ENCODE measurements around the gene NOTCH1.

The NOTCH1 gene

DNA sequence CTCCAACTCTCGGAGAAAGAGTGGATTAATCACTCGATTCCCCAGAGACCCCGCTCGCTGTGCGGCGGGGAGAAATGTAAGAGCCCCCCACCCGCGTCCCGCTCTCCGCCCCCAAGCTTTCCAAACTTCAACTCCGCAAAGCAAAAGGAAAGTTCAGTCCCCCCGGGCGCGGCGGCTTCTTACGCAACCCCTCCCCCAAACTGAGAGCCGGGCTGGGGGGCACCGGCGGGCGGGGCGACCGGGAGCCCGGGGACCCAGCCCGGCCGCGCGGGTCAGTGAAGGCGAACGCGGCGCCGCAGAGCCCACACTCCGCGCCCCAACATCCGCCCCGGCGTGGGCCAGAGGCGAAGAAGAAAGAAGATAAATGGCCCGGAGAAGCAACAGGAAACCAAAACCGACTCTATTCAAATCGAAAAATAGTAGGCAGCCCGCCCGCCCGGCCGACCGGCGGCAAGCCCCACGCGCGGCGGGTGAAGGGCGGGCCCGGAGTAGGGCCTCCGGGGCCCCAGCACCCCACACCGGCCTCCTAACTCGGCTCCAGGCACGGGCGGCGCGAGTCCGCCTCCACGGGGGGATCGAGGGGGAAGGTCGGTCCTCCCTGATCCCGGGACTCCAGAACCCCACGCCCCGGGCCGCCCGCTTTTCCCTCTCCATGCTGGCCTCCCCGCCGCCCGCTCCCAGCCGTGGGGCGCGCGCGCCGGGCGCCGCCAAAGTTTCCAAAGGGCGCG is 720 bp downstream of the NOTCH1 start:
- DNase-seq (ENCODE audit: low spot score): no peak

DNA sequence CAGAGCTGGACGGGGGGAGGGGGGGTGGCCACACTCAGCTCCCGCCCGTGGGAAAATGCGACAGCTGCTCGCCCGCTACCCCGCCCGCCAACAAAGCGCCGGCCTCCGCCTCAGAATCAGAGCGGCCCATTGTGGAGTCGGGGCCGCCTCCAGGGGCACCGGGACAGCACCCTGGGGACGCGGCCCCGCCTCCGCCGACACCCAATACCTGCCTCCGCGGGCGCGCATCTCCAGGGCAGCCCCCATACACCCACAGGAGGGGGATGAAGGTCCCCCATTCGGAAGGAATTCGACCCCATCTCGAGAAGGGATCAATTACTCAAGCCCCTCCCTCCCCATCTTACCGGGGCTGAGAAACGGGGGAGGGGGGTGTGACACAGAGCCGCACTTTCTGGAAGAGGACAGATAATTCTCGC is 1.3 kb downstream of the NOTCH1 start:
- peak; percentile 94 for DNase-seq (ENCODE audit: low spot score)

DNA sequence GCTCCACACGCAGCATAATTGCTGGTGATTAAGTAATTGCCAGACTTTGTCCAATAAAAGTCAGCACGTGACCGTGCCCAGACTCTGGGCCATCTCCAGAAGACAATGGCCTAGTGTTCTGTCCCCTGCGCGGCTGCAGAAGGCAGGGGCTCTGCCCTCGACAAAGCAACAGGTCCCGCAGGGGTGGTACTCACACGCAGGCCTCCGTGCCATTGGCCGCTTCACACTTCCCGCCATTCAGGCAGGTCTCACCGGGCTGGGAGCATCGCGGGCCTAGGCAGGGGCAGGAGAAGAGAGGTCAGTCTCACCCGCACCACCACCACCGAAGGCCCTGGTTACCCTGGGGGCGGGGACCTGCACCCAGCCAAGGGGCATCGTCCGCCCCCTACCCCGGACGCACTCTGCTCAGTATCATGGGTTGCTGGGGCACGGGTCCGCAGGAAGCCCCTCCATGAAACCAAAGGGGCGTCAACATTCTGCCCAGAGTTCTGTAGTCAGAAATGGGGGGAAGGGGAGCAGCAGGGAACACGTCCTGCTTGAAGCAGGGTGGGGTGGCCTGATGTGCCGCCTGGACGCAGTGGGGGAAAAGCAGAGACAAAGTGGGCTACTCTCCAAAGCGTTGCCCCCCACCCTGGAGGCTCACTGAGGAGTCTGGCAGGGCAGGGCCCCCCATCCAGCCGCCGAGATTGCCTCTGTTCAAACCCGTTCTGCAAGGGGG is 1.9 kb downstream of the NOTCH1 start:
- peak; percentile 94 for DNase-seq (ENCODE audit: low spot score)

- DNase-seq (ENCODE audit: low spot score): no peak
Measured at GRCh38 chr9:136543280-136543679, 2.6 kb downstream of the NOTCH1 start.

- DNase-seq (ENCODE audit: low spot score): peak; percentile 77
Measured at GRCh38 chr9:136542241-136543040, 3.4 kb downstream of the NOTCH1 start.

- DNase-seq (ENCODE audit: low spot score): peak; percentile 71
Measured at GRCh38 chr9:136541709-136542108, 4.1 kb downstream of the NOTCH1 start.

GRCh38 chr9:136541179-136541578 is 4.7 kb downstream of the NOTCH1 start:
- DNase-seq (ENCODE audit: low spot score): no peak

- DNase-seq (ENCODE audit: low spot score): peak; percentile 84
Measured at GRCh38 chr9:136539427-136540421, 6.1 kb downstream of the NOTCH1 start.

- DNase-seq (ENCODE audit: low spot score): peak; percentile 61
Measured at GRCh38 chr9:136538599-136539426, 7.0 kb downstream of the NOTCH1 start.

- no peak for DNase-seq (ENCODE audit: low spot score)
Measured at GRCh38 chr9:136537896-136538598, 7.8 kb downstream of the NOTCH1 start.

GRCh38 chr9:136537411-136537810 is 8.4 kb downstream of the NOTCH1 start:
- no peak for DNase-seq (ENCODE audit: low spot score)

- no peak for DNase-seq (ENCODE audit: low spot score)
Measured at GRCh38 chr9:136536721-136537241, 9.1 kb downstream of the NOTCH1 start.

DNA sequence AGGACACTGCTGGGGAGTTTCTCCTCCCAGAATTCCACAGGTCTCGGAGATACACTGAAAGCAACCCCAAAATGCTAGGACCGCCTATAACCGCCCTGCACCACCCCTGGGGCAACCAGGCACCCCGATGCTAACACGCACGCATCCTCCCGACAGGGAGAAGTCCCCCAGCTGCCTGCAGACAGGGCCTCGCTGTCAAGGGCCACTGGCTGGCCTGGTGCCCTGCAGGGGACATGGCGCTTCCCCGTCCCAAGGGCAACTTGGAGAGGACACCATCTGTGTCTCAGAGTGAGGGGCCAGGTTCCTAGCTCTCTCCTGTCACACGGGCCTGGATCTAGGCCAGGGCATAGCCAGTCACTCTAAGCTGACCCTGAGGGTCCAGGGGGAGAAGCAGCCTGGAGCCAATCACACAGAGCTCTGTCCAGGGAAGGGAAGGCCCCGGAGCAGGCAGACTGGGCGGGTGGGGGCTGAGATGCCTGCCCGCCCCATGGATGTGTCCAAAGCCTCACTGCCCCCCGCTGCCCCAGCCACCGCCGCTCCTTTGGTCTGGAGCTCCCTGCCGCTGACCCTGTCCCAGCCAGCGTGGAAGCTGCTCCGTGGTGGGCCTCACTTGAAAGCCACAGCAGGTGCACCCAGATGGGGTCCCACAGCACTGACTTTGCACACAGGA is 9.7 kb downstream of the NOTCH1 start:
- no peak for DNase-seq (ENCODE audit: low spot score)

DNA sequence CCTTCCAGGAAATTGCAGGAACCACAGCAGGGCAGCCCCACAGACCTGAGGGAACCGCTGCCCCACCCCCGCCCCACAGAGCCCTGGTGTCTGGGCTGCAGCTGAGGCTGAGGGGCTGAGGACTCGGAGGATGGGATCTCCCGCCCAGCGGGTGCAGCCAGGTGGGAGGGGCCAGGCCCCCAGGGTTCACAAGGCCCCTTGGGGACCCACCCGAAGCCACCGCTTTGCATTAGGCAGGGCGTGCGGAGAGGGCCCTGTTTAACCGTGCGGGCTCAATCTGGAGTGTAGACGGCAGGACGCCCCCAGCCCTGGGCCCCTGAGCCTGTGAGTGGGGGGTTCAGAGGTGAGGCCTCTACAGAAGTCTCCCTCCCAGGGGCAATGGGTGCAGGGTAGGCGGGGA is 10.8 kb downstream of the NOTCH1 start:
- no peak for DNase-seq (ENCODE audit: low spot score)

GRCh38 chr9:136534366-136534765 is 11.5 kb downstream of the NOTCH1 start:
- no peak for DNase-seq (ENCODE audit: low spot score)

GRCh38 chr9:136533775-136534157 is 12.1 kb downstream of the NOTCH1 start:
- DNase-seq (ENCODE audit: low spot score): no peak

- no peak for DNase-seq (ENCODE audit: low spot score)
Measured at GRCh38 chr9:136532799-136533774, 12.8 kb downstream of the NOTCH1 start.
